DND-41 (cell line): Measurements from ENCODE around the gene SCN5A.

Experiments
- CTCF ChIP-seq: IDR thresholded peaks from 2 replicates; pipeline ENCODE4 v1.5.1; 2012; ENCODE audit warnings: borderline replicate concordance, low read length, moderate library complexity, mild to moderate bottlenecking; ENCODE audit not compliant: poor library complexity, severe bottlenecking; ENCODE audit errors: extremely low read depth
- EZH2 ChIP-seq: IDR thresholded peaks from 3 replicates; pipeline ENCODE4 v1.6.1; 2012; ENCODE audit warnings: borderline replicate concordance, low read depth, mild to moderate bottlenecking, moderate library complexity, low read length, inconsistent platforms; ENCODE audit not compliant: severe bottlenecking

DNA sequence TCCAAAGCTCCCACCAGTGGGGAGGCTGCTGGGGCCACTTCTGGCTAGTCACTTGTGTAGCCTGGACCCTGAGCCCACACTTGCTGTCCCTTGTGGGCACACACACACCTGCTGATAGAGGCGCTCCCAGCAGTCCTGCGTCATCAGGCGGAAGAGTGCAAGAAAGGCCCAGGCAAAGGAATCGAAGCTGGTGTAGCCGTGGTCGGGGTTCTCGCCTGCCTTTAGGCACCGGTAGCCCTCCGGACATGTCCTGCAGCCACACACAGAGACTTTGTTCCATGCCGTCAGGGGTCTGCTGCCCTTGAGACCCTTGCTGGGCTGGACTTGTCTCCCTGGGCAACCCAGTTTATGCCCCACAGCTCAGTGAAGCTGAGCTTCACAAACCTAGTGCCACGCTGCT, 42.9 kb downstream of the SCN5A start:
- TF ChIP-seq CTCF (no peak), EZH2 (no peak)
